Keratinocyte (primary cell): ENCODE results near the gene BRAT1. TPM values are rescaled to one million over a fixed set of nuclear protein-coding genes. Genes with fewer than 3 reads are reported as not detected.

Source experiments
- DNase-seq: peaks from one replicate; pipeline ENCODE4 v3.0.0-alpha.2; 2011; ENCODE audit warnings: low read depth, missing footprints, low spot score
- FAIRE-seq: peaks from 2 replicates; lab custom pipeline; 2011; peaks lifted over from hg19 to GRCh38; lab: Jason Lieb, UNC
- H2AFZ ChIP-seq: 2 replicates; pipeline ENCODE4 v1.6.0; 2012; ENCODE audit warnings: low read length, control low read depth, inconsistent platforms; ENCODE audit not compliant: control insufficient read depth
- H3K27ac ChIP-seq: 2 replicates; pipeline ENCODE4 v1.5.1; 2011; ENCODE audit warnings: low read length; ENCODE audit not compliant: control insufficient read depth, insufficient read depth
- H3K27me3 ChIP-seq: 3 replicates; pipeline ENCODE4 v1.6.0; 2011; ENCODE audit warnings: low read length; ENCODE audit not compliant: control insufficient read depth, insufficient read depth; ENCODE audit errors: extremely low read depth
- H3K36me3 ChIP-seq, 2 experiments: 2 replicates in 1 of 2; 3 replicates in 1 of 2; pipeline ENCODE4 v1.5.1; 2011; ENCODE audit warnings: low read length in 2 of 2, mild to moderate bottlenecking in 1 of 2; ENCODE audit not compliant: control insufficient read depth in 2 of 2, insufficient read depth in 2 of 2; ENCODE audit errors: extremely low read depth in 1 of 2
- H3K4me1 ChIP-seq: 3 replicates; pipeline ENCODE4 v1.5.1; 2011; ENCODE audit warnings: low read length; ENCODE audit not compliant: control insufficient read depth, insufficient read depth; ENCODE audit errors: extremely low read depth
- H3K4me2 ChIP-seq: 3 replicates; pipeline ENCODE4 v1.6.0; 2011; ENCODE audit warnings: low read depth, low read length; ENCODE audit not compliant: control insufficient read depth, insufficient read depth; ENCODE audit errors: extremely low read depth
- H3K4me3 ChIP-seq, 3 experiments: fragments of 200-600 bp in 1 of 3; sonication (generic) in 1 of 3; 2 replicates in 2 of 3; 3 replicates in 1 of 3; pipeline ENCODE4 v1.5.1; 2011 to 2016; ENCODE audit warnings: low read length in 3 of 3, mild to moderate bottlenecking in 3 of 3, control low read depth in 2 of 3, inconsistent platforms in 1 of 3, low read depth in 1 of 3, mixed read lengths in 1 of 3, mixed run types in 1 of 3, moderate library complexity in 1 of 3; ENCODE audit not compliant: control insufficient read depth in 2 of 3, insufficient read depth in 2 of 3; ENCODE audit errors: extremely low read depth in 1 of 3
- H3K79me2 ChIP-seq: 2 replicates; pipeline ENCODE4 v1.6.0; 2012; ENCODE audit warnings: low read length; ENCODE audit not compliant: control insufficient read depth, insufficient read depth
- H3K9ac ChIP-seq: 3 replicates; pipeline ENCODE4 v1.6.0; 2011; ENCODE audit warnings: low read length; ENCODE audit not compliant: control insufficient read depth, insufficient read depth; ENCODE audit errors: extremely low read depth
- H3K9me1 ChIP-seq: 3 replicates; pipeline ENCODE4 v1.6.0; 2011; ENCODE audit warnings: low read length; ENCODE audit not compliant: control insufficient read depth, insufficient read depth; ENCODE audit errors: extremely low read depth
- H3K9me3 ChIP-seq: 2 replicates; pipeline ENCODE4 v1.5.1; 2012; ENCODE audit warnings: low read depth, low read length; ENCODE audit not compliant: control insufficient read depth
- H4K20me1 ChIP-seq: 3 replicates; pipeline ENCODE4 v1.6.0; 2011; ENCODE audit warnings: low read length; ENCODE audit not compliant: control insufficient read depth, insufficient read depth; ENCODE audit errors: extremely low read depth
- CTCF ChIP-seq, 3 experiments: IDR thresholded peaks in 1 of 3; conservative IDR thresholded peaks in 1 of 3; optimal IDR thresholded peaks in 1 of 3; 2 replicates in 2 of 3; 3 replicates in 1 of 3; pipeline versions ENCODE3 to v1.5.1; 2011; ENCODE audit warnings: low read length in 3 of 3, mild to moderate bottlenecking in 3 of 3, moderate library complexity in 2 of 3, control low read depth in 1 of 3, inconsistent platforms in 1 of 3; ENCODE audit not compliant: insufficient read depth in 2 of 3; ENCODE audit errors: extremely low read depth in 1 of 3
- EZH2 ChIP-seq: IDR thresholded peaks from one replicate; pipeline ENCODE4 v1.6.1; 2012; ENCODE audit warnings: inconsistent platforms, mild to moderate bottlenecking, low read length, moderate library complexity
- dilution Hi-C: fragments of 300-500 bp; cut with MboI; formaldehyde crosslinking; loops from one replicate; pipeline ENCODE4 v1.7.0; 2020; ENCODE audit warnings: low sequenced_read_pairs; ENCODE audit not compliant: extremely low pct_ligation_motif_present
- polyA plus RNA-seq, 5 experiments: library from polyadenylated mRNA; depleted of rRNA in 3 of 5; stranded (reverse) in 3 of 5; stranded (forward) in 1 of 5; unstranded in 1 of 5; fragments of >200 nt; gene quantifications; 1 replicate in 1 of 5; 2 replicates in 3 of 5; 3 replicates in 1 of 5; pipeline versions ENCODE4 v1.2.1 to v1.2.3, GENCODE V29; 2011 to 2012; ENCODE audit warnings: missing spikeins in 2 of 5, low read depth in 1 of 5, low replicate concordance in 1 of 5

BRAT1 gene
- polyA plus RNA-seq, 1 donor (not counting 4 experiments of a cell fraction or from before 2014, with no cell fraction given), result 6.4 TPM

GRCh38 chr7:2520131-2520760 is 35.1 kb downstream of the BRAT1 start:
- Histone ChIP-seq H4K20me1 (peaks cover 3% of the 10 kb centered on the region), H3K9ac (peak overlapping the region; percentile 79), H3K36me3 (no peaks in the 10 kb centered on the region), H2AFZ (no peak overlapping the region), H3K4me3 (peak overlapping the region; percentile 56 to 74 (median 63)), H3K79me2 (peaks cover 20% of the 10 kb centered on the region), H3K9me1 (peaks cover 3% of the 10 kb centered on the region), H3K27me3 (peaks cover 3% of the 10 kb centered on the region), H3K9me3 (no peaks in the 10 kb centered on the region), H3K4me1 (peaks cover 56% of the 10 kb centered on the region), H3K4me2 (peak overlapping the region; percentile 96), H3K27ac (peak overlapping the region; percentile 2)
- FAIRE-seq, result peak; percentile 17
- no peak for DNase-seq
- dilution Hi-C loops, result no loop called here
- no peak for TF ChIP-seq EZH2
- peak in 1 of 3 experiments; percentile 31 for TF ChIP-seq CTCF (optimal IDR thresholded peaks at IDR 0.05 in 1 of 3, IDR thresholded peaks at IDR 0.05 in 1 of 3, conservative IDR thresholded peaks at IDR 0.05 in 1 of 3; ENCODE audit: extremely low read depth in 1 of 3, insufficient read depth in 2 of 3, low read length in 3 of 3)

- H3K9ac ChIP-seq, result peak within 1 kb of the TSS; percentile 79
- FAIRE-seq (no peak), DNase-seq (no peak)
- peak within 1 kb of the TSS; percentile 56 to 74 (median 63) for H3K4me3 ChIP-seq
- H3K9me3 ChIP-seq, result no peaks in the 10 kb centered on the region
- H3K27me3 ChIP-seq, result peaks cover 3% of the 10 kb centered on the region
- peaks cover 51% of the 10 kb centered on the region for H3K4me1 ChIP-seq
- peak within 1 kb of the TSS; percentile 96 for H3K4me2 ChIP-seq
- peak within 1 kb of the TSS; percentile 2 for H3K27ac ChIP-seq
- H3K9me1 ChIP-seq, result peaks cover 3% of the 10 kb centered on the region
- dilution Hi-C loops, result no loop called here
- H4K20me1 ChIP-seq, result peaks cover 3% of the 10 kb centered on the region
- H3K79me2 ChIP-seq, result peaks cover 20% of the 10 kb centered on the region
- TF ChIP-seq CTCF (optimal IDR thresholded peaks at IDR 0.05 in 1 of 3, IDR thresholded peaks at IDR 0.05 in 1 of 3, conservative IDR thresholded peaks at IDR 0.05 in 1 of 3; ENCODE audit: extremely low read depth in 1 of 3, insufficient read depth in 2 of 3, low read length in 3 of 3) (no peak), EZH2 (no peak)
- H2AFZ ChIP-seq, result peak within 1 kb of the TSS; percentile 65
- no peaks in the 10 kb centered on the region for H3K36me3 ChIP-seq
Observed at GRCh38 chr7:2519119-2519930, 36.0 kb downstream of the BRAT1 start, which contains the start of gene LFNG. Gene LFNG, plus strand, starts transcription at chr7:2519774. Its CDS starts 88 bp downstream, at chr7:2519862.
